Measurements from ENCODE around the gene SPECC1.

SPECC1 gene

DNA sequence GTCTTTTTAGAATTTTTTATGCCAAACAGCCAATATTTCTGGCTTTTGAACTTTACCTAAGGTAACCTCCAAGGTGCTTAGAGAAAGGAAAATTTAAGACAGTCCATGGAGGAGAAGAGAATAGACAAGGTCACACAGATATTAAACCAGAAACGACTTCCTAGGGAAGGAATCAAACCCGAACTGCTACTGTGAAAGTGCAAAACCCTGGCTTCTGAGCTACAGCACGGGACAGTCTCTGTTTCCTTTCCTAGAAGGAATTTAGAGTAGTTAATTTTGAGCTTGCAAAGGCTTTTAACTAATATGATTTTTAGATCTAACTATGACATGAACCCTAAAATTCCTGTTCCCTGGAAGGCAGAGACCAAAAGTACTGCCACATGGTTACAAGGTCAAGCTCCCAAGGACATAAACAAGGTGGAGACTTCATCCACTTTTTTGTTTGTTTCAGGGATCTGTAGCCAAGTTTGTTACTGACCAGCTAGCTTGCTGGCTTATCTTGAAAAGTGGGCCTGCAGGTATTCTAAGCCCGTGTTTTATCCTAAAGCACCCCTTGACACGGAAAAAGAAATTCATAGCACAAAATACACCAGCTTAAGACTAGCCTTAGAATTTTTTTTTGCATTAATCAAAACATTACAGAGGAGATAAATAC is 188.2 kb downstream of the SPECC1 start:
- no peaks in the 10 kb centered on the region for H3K27me3 ChIP-seq
- H3K4me3 ChIP-seq (ENCODE audit: low read depth in 1 of 2, low read length in 1 of 2), result no peak overlapping the region
- no peak overlapping the region for H3K27ac ChIP-seq
- no peaks in the 10 kb centered on the region for H3K36me3 ChIP-seq
- TF ChIP-seq, protein P1, sequence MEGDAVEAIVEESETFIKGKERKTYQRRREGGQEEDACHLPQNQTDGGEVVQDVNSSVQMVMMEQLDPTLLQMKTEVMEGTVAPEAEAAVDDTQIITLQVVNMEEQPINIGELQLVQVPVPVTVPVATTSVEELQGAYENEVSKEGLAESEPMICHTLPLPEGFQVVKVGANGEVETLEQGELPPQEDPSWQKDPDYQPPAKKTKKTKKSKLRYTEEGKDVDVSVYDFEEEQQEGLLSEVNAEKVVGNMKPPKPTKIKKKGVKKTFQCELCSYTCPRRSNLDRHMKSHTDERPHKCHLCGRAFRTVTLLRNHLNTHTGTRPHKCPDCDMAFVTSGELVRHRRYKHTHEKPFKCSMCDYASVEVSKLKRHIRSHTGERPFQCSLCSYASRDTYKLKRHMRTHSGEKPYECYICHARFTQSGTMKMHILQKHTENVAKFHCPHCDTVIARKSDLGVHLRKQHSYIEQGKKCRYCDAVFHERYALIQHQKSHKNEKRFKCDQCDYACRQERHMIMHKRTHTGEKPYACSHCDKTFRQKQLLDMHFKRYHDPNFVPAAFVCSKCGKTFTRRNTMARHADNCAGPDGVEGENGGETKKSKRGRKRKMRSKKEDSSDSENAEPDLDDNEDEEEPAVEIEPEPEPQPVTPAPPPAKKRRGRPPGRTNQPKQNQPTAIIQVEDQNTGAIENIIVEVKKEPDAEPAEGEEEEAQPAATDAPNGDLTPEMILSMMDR (IDR thresholded peaks at IDR 0.05), result no peak
- H3K9me3 ChIP-seq, result no peaks in the 10 kb centered on the region
- H3K4me1 ChIP-seq (ENCODE audit: control insufficient read depth in 1 of 2, insufficient read depth in 1 of 2, low read depth in 1 of 2, low read length in 1 of 2), result no peaks in the 10 kb centered on the region

DNA sequence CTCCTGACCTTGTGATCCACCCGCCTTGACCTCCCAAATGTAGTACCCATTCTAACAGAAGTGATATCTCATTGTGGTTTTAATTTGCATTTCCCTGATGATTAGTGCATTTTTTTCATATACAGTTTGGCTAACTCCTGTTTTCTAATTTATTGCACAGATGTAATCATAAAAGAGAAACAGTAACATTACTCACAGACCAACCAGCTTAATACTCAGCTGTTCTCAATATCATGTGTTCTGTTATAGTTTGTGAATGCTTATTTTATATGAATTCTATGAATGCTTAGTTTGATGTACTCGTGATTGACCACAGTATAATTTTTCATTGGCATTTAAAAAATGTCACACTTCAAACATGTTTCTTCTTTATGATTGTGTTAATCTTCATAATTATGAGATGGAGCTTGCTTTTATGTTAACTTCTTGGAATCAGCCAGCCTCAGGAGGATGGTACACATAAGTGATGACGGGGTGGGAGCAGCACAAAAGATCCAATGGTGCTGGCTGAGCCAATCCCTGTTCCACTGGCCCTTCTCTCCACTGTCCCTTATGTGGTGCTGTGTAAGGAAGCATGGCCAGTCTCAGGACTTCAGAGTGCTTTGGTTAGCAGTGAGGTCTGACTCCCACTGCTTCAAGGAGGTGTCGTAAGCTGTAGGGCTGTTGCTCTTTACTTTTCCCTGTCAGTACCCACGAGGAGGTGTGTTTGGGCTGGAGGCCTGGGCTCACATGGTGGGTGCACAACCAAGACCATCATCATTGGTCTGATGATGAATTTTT is 191.0 kb downstream of the SPECC1 start:
- Histone ChIP-seq H3K27ac (no peak overlapping the region), H3K36me3 (peaks cover 10% of the 10 kb centered on the region), H3K27me3 (no peaks in the 10 kb centered on the region), H3K4me1 (ENCODE audit: control insufficient read depth in 1 of 2, insufficient read depth in 1 of 2, low read depth in 1 of 2, low read length in 1 of 2) (no peaks in the 10 kb centered on the region), H3K4me3 (ENCODE audit: low read depth in 1 of 2, low read length in 1 of 2) (no peak overlapping the region), H3K9me3 (no peaks in the 10 kb centered on the region)
- TF ChIP-seq, protein P1 (IDR thresholded peaks at IDR 0.05), result no peak

DNA sequence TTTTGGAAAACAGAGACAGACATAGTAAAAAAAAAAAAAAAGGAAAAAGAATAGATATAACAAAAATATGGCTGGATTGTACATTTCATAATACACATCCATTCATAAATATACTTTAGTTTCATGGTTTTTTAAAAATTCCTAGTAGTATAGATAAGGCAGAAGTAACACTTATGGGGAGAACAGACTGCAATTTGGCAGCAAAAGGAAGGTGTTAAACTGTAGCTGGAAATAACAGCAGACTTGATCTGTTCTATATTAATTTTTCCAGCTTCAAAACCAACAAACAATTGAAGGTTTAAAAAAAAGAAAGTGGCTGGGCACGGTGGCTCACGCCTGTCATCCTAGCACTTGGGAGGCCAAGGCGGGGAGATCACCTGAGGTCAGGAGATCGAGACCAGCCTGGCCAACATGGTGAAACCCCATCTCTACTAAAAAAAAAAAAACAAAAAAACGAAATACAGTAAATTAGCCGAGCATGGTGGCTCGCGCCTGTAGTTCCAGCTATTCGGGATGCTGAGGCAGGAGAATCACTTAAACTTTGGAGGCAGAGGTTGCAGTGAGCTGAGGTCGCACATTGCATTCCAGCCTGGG is 191.8 kb downstream of the SPECC1 start:
- Histone ChIP-seq H3K27ac (no peak overlapping the region), H3K9me3 (no peaks in the 10 kb centered on the region), H3K4me3 (ENCODE audit: low read depth in 1 of 2, low read length in 1 of 2) (no peak overlapping the region), H3K27me3 (no peaks in the 10 kb centered on the region), H3K4me1 (ENCODE audit: control insufficient read depth in 1 of 2, insufficient read depth in 1 of 2, low read depth in 1 of 2, low read length in 1 of 2) (no peaks in the 10 kb centered on the region), H3K36me3 (peaks cover 10% of the 10 kb centered on the region)
- TF ChIP-seq, protein P1 (IDR thresholded peaks at IDR 0.05), result no peak

DNA sequence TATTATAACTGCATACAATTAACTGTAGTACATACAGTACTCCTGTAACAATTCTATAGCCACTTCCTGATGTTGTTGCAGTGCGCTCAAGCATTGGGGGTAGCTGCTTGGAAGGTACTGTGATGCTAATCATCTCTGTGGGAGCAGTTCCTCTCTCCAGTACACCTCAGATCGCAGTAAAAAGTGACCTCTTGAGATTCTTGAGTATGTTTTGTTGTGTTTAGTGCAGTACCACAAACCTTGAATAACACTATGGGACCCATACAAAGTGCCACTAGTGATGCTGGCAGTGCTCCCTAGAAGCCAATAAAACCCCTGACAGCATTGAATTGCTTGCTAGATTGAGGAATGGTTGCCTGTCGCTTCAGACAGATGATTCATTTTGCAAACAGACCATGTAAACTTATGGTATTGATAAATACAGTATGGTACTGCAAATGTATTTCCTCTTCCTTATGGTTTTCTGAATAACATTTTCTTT is 193.0 kb downstream of the SPECC1 start:
- TF ChIP-seq, protein P1 (IDR thresholded peaks at IDR 0.05), result no peak
- Histone ChIP-seq H3K36me3 (peaks cover 10% of the 10 kb centered on the region), H3K27ac (no peak overlapping the region), H3K9me3 (no peaks in the 10 kb centered on the region), H3K4me1 (ENCODE audit: control insufficient read depth in 1 of 2, insufficient read depth in 1 of 2, low read depth in 1 of 2, low read length in 1 of 2) (no peaks in the 10 kb centered on the region), H3K4me3 (ENCODE audit: low read depth in 1 of 2, low read length in 1 of 2) (no peak overlapping the region), H3K27me3 (no peaks in the 10 kb centered on the region)

DNA sequence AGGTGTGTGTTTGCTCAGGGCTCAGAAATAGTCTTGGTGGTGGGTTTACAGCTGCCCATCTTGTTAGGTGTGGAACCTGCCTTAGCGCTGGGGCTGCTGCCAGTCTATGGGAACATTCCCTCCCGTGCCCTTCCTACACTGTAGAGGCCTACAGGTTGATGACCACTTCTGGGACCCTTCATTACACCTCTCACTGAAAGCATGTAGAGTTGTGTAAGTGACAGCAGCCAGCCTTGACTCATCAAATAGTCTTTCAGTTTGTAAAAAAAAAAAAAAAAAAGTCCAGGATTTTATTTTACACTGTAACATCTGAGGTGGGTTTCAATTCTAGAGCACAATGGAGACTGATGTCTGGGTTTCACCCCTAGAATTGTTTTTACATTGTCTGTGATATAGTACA is 193.9 kb downstream of the SPECC1 start:
- TF ChIP-seq, protein P1 (IDR thresholded peaks at IDR 0.05), result no peak
- Histone ChIP-seq H3K4me3 (ENCODE audit: low read depth in 1 of 2, low read length in 1 of 2) (no peak overlapping the region), H3K27ac (no peak overlapping the region), H3K27me3 (no peaks in the 10 kb centered on the region), H3K4me1 (ENCODE audit: control insufficient read depth in 1 of 2, insufficient read depth in 1 of 2, low read depth in 1 of 2, low read length in 1 of 2) (no peaks in the 10 kb centered on the region), H3K9me3 (no peaks in the 10 kb centered on the region), H3K36me3 (peaks cover 10% of the 10 kb centered on the region)
